Esophagus squamous epithelium (tissue), 4 donors: ENCODE data around the gene RALY.
"Not testable (repeated sequence)": the region's sequence is repeated elsewhere in the genome, so short reads cannot be mapped to it uniquely, and the experiment has no call there.

Source experiments
- CTCF ChIP-seq, 6 experiments: fragments of 450-650 bp in 4 of 6; fragments of 200-600 bp in 2 of 6; sonication (generic) in 2 of 6; IDR thresholded peaks; one replicate each; pipeline ENCODE4 v1.5.1; 2016 to 2019; ENCODE audit warnings: antibody characterized with exemption in 6 of 6, mild to moderate bottlenecking in 4 of 6, moderate library complexity in 4 of 6
- POLR2A ChIP-seq, 4 donors: fragments of 450-650 bp; IDR thresholded peaks; one replicate each; pipeline ENCODE4 v1.6.1; 2017; ENCODE audit warnings: antibody characterized with exemption in 4 of 4, mild to moderate bottlenecking in 4 of 4, moderate library complexity in 3 of 4

- TF ChIP-seq CTCF, POLR2A (IDR thresholded peaks at IDR 0.05): not testable (repeated sequence)
Observed at GRCh38 chr20:34133365-34133860, 139.7 kb downstream of the RALY start.
